Stimulated activated naive CD8-positive, alpha-beta T cell treated with anti-CD3 and anti-CD28 coated beads, Interleukin-15, Interleukin-2, amounts not matched to agents 100 U/mL and 50 U/mL, for 24 hours (primary cell): ENCODE data around the gene KLHL29.

Experiments
- ATAC-seq: fragments of 150-1000 bp; cut with Tn5 transposase; one replicate; pipeline ENCODE4 v1.10.0; 2021
- DNase-seq: peaks from one replicate; pipeline ENCODE4 v3.0.0; 2021

Gene KLHL29

GRCh38 chr2:23399674-23400261 is 14.8 kb downstream of the KLHL29 start:
- DNase-seq (no peak), ATAC-seq (no peak)

- ATAC-seq: no peak
Measured at GRCh38 chr2:23400703-23401102, 15.7 kb downstream of the KLHL29 start.

DNA sequence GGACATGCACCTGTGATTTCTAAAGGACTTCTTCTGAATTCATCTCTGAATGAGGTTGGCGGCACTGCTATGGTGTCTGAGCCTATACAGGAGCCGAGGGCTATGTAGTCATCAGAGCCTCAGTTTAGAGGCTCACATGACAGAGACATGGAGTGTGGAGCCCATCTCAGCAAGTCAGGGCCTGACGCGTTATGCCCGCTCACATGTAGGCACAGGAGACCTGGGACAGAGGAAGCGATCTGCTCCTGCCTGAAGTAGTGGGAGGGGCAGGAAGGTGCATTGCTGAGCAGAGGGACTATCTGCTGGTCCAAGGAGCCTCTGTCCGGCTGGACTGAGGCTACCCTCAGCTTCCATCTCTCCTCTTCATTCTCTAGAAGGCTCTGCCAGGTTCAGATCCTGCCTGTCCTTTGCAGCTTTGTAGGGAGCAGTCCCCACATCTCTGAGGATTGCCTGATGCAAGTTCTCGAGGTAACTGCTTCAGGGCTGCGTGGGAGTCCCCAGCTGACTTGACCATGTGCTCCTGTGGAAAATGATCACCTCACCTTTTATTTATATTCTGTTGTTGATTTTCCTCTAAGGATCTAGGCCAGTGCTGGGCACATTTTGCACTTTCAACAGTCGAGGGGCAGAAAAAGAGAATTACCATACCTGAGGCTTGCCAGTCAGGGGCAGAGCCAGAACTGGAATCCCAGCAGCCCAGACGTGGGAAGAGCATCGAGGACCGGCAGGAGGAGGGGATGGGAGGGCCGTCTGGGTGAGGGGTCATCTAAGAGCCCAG is 16.6 kb downstream of the KLHL29 start:
- ATAC-seq: peak; percentile 2
- DNase-seq: no peak

More at GRCh38 chr2:23400703-23401102, 15.7 kb downstream of the KLHL29 start:
- no peak for DNase-seq

GRCh38 chr2:23402205-23402740 is 17.3 kb downstream of the KLHL29 start:
- no peak for ATAC-seq
- DNase-seq: no peak

- no peak for DNase-seq
- ATAC-seq: peak; percentile 42
Measured at GRCh38 chr2:23404426-23404825, 19.4 kb downstream of the KLHL29 start.

DNA sequence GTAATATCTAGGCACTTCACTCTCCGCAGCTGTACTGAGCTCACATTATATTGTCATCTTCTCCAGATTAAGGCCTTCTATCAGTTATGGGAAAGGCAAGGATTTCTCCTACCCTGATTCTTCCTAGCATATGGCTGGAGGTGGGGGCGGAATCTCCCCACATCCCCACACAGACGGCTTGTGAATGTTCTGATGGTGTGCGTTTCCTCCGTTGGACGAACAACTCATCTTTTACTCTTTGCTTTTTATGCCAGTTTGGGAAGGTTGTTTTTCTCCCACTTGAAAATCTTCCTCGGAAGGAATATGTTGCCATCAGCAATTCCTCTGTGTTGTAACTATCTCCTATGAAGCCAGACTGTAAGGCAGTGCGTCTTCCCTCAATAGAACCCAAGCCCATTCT is 24.3 kb downstream of the KLHL29 start:
- ATAC-seq: no peak
- no peak for DNase-seq

DNA sequence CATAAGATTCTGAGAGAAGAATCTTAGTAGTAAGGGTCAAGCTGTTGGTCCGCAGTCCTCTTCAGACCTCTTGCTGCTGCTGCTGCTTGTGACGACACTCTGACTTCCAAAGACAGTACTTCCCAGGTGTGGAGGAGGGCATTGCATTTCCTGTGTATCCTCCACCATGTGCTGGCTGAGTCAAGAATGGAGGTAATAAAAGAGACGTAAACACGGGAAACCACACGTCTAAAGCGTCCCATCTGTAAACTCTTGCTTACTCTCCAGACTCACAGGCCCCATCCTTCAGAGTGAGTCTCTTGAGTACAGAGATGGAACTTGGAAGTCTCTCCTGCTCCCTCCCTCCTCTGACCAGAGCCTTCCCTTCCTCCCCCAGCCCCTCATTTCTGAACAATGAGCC is 25.6 kb downstream of the KLHL29 start:
- DNase-seq: no peak
- ATAC-seq: no peak

DNA sequence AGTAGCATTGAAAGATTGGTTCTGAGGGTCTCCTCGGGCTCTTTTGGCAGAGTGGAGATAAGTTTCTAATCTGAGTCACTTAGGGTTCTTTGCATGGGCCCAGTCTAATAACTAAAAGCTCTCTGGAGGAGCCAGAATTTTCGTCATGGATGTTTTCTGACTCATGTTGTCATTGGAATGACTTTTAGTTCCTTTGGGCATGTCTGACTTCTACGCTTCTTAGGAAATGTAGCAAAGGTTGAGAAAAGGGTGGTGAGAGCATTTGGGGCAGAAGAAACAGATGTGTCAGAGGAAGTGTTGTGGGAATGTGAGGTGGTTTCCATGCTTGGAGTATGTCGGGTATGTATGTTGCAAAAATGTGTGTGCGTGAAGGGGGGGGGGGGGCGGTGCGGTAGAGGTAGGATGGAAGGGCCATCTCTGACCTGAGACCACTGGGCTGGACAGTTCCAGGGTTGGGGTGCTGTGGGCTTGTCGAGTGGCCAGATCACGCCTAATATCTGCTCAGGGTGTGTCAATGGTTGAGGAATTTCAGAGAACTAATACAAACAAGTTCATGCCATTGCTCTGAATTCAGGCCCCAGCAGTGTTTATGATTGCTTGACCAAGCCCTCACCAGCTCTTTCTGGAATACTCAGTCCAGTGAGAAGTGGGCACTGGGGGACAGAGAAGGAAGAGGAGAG is 26.9 kb downstream of the KLHL29 start:
- no peak for ATAC-seq

DNA sequence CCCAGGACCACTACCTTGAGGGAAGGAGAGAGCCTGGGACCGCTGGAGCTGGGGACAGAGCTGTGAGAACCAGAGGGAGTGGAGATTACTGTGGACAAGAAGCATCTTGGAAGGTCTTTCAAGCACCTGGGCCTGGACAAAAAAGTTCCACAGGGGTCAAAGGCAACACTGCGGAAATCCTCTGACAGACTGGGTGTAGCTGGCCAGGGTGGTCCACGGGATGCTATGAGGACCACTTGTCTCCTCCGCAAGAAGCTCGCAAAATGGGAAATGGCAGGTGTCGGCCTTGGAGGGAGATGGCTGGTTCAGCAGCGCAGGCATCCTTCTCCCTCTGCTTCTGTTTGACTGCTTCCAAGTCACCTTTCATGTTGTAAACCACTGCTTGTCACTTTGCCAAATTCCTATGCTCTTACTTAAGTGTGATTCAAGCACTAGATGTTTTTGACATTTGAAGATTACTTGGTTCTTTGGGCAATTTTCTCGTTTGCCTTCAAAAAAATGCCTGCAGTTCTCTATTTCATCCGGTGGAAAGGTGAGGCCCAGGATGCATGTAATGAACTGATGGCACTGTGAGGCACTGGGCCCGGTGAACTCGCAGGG is 27.7 kb downstream of the KLHL29 start:
- no peak for ATAC-seq

More for the DNA sequence above, 26.9 kb downstream of the KLHL29 start:
- DNase-seq: no peak

GRCh38 chr2:23413641-23414040 is 28.7 kb downstream of the KLHL29 start:
- ATAC-seq (no peak), DNase-seq (no peak)

More for the DNA sequence above, 27.7 kb downstream of the KLHL29 start:
- DNase-seq: no peak

- DNase-seq: no peak
- ATAC-seq: no peak
Measured at GRCh38 chr2:23414106-23414505, 29.1 kb downstream of the KLHL29 start.

DNA sequence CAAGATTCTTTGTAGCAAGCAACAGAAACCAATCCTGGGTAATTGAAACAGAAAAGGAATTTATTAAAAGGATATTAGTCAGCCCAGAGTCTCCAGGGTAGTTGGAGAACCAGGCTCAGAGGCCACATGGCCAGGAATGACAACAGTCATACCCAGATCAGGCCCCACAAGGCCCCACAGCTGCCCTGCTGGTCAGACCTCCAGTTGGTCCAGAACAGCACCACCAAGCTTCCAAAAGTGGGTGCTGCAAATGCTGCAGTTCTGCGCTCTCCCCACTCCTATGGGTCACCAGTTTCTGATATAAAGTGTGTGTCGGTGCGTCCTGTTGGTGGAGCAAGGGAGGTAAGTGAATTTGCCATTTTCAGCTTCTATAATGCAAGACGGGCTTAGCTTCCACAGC is 29.9 kb downstream of the KLHL29 start:
- ATAC-seq (no peak), DNase-seq (no peak)

DNA sequence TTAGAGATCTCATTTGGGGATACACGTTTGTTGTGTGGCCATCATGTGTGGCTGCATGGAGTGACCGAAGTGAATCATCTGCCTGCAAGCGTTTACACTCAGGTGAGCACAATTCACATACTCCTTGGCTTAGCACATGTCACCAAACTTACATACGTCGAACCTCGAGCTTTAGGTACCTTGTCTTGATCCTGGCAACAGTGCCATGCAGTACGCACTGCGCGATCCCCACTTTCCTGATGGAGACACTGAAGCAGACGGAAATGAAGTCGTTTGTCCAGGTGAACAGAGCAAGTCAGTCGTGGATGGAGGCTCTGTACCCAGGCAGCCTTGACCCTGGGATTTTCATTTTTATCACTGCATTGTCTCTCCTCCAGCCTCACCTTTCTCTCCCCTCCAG is 32.3 kb downstream of the KLHL29 start:
- ATAC-seq: no peak
- no peak for DNase-seq

- DNase-seq (no peak), ATAC-seq (no peak)
Measured at GRCh38 chr2:23418056-23418455, 33.1 kb downstream of the KLHL29 start.

DNA sequence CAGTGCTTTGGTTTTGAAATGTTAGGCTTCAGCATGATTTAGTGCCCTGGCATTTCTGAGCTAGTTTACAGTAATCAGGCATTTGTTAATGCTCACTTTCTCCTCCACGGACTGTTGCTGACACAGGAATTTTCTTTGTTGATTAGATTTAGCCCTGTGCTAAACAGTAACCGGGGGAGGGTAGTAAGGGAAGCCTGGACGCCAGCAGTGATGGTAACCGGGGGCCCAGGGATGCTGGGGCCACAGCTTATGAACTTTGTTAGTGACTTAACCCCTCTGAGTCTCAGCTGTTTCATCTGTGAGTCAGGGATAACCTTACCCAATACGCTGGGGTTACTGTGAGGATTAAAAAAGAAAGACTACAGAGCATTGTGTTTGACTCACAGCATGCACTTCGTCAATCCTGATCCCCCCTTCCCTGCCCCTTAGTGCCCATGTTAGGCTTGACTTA is 33.5 kb downstream of the KLHL29 start:
- no peak for ATAC-seq
- DNase-seq: no peak

DNA sequence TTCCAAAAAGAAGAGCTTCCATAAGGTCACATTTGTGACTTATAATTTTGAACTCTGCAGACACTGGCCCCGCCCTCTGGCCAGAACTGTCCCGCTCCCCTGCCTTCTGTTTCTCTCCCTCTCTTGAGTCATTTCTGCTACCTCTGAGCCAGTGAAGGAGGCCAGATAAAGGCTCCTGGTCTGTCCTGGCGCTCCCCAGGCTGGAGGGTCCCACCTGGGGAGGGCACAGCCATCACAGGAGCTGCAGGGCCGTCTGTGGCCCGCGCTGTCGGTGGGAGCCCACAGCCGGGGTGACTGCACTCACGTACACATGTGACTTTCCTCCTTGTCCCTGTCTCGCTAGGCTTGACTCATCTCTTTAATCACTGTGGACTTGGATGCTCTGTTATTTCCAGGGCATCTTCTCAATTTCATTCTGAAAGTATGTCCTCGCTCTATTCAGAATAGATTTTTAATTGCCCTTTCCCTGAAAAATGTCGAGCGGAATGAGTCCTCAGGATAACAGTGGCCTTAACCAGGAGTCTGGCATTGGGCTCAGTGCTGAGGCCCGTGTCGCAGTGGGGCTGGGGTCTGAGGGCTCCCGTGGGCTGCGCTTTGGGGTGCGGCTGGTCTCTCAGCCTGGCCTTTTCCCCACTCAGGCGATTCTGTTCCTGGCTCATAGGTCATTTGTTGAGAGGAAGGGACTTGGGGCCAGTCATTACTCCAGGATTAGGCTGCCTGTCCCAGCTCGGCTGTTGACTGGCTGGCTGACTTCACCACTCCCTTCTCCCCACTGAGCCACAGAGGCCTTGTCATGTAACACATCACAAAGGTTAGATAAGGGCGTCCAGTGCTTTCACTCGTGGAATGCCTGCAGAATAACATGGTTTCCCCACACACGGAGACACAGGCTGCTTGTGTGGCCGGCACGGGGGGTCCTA is 34.5 kb downstream of the KLHL29 start:
- ATAC-seq (no peak), DNase-seq (no peak)

- ATAC-seq (no peak), DNase-seq (no peak)
Measured at GRCh38 chr2:23420091-23420839, 35.3 kb downstream of the KLHL29 start.

- no peak for DNase-seq
- no peak for ATAC-seq
Measured at GRCh38 chr2:23420840-23421476, 36.0 kb downstream of the KLHL29 start.

DNA sequence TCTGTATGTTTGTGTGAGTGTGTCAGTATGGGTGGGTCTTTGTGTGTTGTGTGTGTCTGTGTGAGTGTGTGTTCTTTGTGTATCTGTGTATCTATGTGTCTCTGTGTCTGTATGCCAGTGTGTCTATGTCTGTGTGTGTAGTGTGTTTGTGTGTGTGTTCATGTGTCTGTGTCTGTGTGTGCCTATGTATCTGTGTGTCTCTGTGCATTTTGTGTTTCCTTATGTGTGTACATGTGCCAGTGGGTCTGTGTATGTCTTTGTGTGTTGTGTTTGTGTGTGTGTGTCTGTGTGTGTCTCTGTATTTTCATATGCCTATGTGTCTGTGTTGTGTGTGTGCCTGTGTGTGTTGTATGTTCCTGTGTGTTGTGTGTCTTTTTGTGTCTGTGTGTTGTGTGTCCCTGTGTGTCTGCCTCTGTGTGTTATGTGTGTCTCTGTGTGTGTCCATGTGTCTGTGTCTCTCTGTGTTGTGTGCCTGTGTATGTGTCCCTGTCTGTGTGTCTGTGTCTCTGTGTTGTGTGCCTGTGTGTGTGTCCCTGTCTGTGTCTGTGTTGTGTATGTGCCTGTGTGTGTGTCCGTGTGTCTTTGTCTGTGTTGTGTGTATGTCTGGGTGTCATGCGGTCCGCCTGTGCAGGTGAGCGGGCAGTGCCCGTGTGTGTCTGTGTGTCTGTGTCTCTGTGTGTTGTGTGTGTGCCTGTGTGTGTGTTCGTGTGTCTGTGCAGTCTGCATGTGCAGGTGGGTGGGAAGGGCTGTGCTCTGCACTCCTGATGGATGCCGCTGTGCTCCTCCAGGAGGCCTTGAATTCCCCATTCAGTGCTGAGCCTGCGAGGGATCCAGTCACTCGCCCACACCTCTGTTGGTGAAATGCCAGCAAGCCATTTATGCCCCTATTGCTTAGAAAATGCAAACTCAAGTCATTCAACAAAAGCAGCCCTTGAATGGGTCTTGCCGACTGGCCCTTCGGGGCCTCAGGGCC is 37.4 kb downstream of the KLHL29 start:
- DNase-seq (no peak), ATAC-seq (no peak)
